GM13977 (cell line): Measurements from ENCODE around the gene INHBB.

Experiments used
- DNase-seq: peaks from one replicate; pipeline ENCODE4 v3.0.0; 2012; ENCODE audit warnings: low spot score
- CTCF ChIP-seq: IDR thresholded peaks from 2 replicates; pipeline ENCODE4 v1.5.1; 2012; ENCODE audit warnings: mild to moderate bottlenecking, control low read depth; ENCODE audit not compliant: insufficient read depth; ENCODE audit errors: extremely low read depth, missing control alignments
- in situ Hi-C: fragments of 300-500 bp; cut with MboI; formaldehyde crosslinking; loops from one replicate; pipeline ENCODE4 v1.12.0; 2022; ENCODE audit warnings: low sequenced_read_pairs, low pct_unique_long_range_greater_than_20kb, mixed read lengths, inconsistent platforms; ENCODE audit not compliant: unreplicated experiment

The INHBB gene

GRCh38 chr2:120346026-120346666 lies at the start of gene INHBB:
TSS of gene INHBB (plus strand) at chr2:120346136. CDS start at chr2:120346189, 53 bp downstream.
- no peak for TF ChIP-seq CTCF
- DNase-seq = peak; percentile 57
- in situ Hi-C loops = loop anchor here (25.0 kb wide), 1 partner anchor 316 kb away; no protein-coding TSS in a partner anchor

GRCh38 chr2:120298173-120298835 lies 47.6 kb upstream of the INHBB start:
- no peak for TF ChIP-seq CTCF
- no peak for DNase-seq
- in situ Hi-C loops = no loop called here

GRCh38 chr2:120299004-120299403 lies 46.9 kb upstream of the INHBB start:
- in situ Hi-C loops = no loop called here
- no peak for DNase-seq
- TF ChIP-seq CTCF = no peak

- DNase-seq = no peak
- no peak for TF ChIP-seq CTCF
- in situ Hi-C loops = no loop called here
These were observed 46.4 kb upstream of the INHBB start for GRCh38 chr2:120299561-120299960.

GRCh38 chr2:120300385-120300784 lies 45.6 kb upstream of the INHBB start:
- TF ChIP-seq CTCF = no peak
- no peak for DNase-seq
- in situ Hi-C loops = no loop called here

GRCh38 chr2:120301284-120301683 lies 44.7 kb upstream of the INHBB start:
- in situ Hi-C loops = no loop called here
- TF ChIP-seq CTCF = no peak
- no peak for DNase-seq
